Heart right ventricle (tissue), 16 donors: ENCODE results near the gene PVRIG. TPM values are rescaled to one million over a fixed set of nuclear protein-coding genes. Genes with fewer than 3 reads are reported as not detected.
"Not testable (repeated sequence)": the region's sequence is repeated elsewhere in the genome, so short reads cannot be mapped to it uniquely, and the experiment has no call there.

Source experiments
- ATAC-seq, 8 donors: fragments of 200-7000 bp; cut with Tn5 transposase; one replicate each; pipeline ENCODE4 v1.9.1; 2020; ENCODE audit warnings: mild to moderate bottlenecking in 8 of 8, moderate library complexity in 8 of 8, moderate number of reproducible peaks in 1 of 8
- DNase-seq, 2 donors: peaks; one replicate each; pipeline ENCODE4 v3.0.0-alpha.2; 2020
- H3K27ac ChIP-seq, 10 donors: fragments of 200-600 bp; sonication (generic) in 2 of 10; one replicate each; pipeline versions ENCODE4 v1.5.0 to v1.8.0; 2020 to 2022; ENCODE audit warnings: mild to moderate bottlenecking in 3 of 10
- H3K27me3 ChIP-seq, 7 donors: fragments of 200-600 bp; one replicate each; pipeline ENCODE4 v1.8.0; 2021 to 2022; ENCODE audit warnings: mild to moderate bottlenecking in 2 of 7
- H3K36me3 ChIP-seq, 9 donors: fragments of 200-600 bp; sonication (generic) in 1 of 9; one replicate each; pipeline versions ENCODE4 v1.5.0 to v1.8.0; 2020 to 2022; ENCODE audit warnings: mild to moderate bottlenecking in 2 of 9
- H3K4me1 ChIP-seq, 9 donors: fragments of 200-600 bp; sonication (generic) in 1 of 9; one replicate each; pipeline versions ENCODE4 v1.5.0 to v1.8.0; 2020 to 2022; ENCODE audit warnings: mild to moderate bottlenecking in 4 of 9
- H3K4me3 ChIP-seq, 10 donors: fragments of 200-600 bp; sonication (generic) in 2 of 10; one replicate each; pipeline versions ENCODE4 v1.5.0 to v1.8.0; 2020 to 2022; ENCODE audit warnings: mild to moderate bottlenecking in 7 of 10, moderate library complexity in 2 of 10
- H3K9me3 ChIP-seq, 11 donors: fragments of 200-600 bp in 10 of 11; sonication (generic) in 2 of 11; one replicate each; pipeline versions ENCODE4 v1.5.0 to v1.8.0; 2013 to 2022; ENCODE audit warnings: mild to moderate bottlenecking in 2 of 11, control low read depth in 1 of 11, moderate library complexity in 1 of 11
- CTCF ChIP-seq, 9 donors: fragments of 200-600 bp; sonication (generic) in 2 of 9; IDR thresholded peaks; one replicate each; pipeline versions ENCODE4 v1.5.0 to v1.8.0; 2021 to 2022; ENCODE audit warnings: antibody characterized with exemption in 9 of 9, mild to moderate bottlenecking in 5 of 9, moderate library complexity in 1 of 9
- WGBS, 2 donors: extraction: QIAGEN DNeasy Blood & Tissue Kit; methylation state at CpG; one replicate each; pipeline ENCODE4 v1.1.7; 2013; ENCODE audit warnings: inconsistent platforms in 1 of 2; 5-methylcytosine and 5-hydroxymethylcytosine counted together
- intact Hi-C, 10 donors: fragments of 100-400 bp; cut with DNase I; formaldehyde crosslinking; loops; one replicate each; pipeline versions ENCODE4 v1.11.1 to v1.14.2; 2022
- polyA plus RNA-seq, 2 donors: library from polyadenylated mRNA; stranded (reverse); fragments of 200-250 nt; gene quantifications; one replicate each; pipeline ENCODE4 v1.2.3, GENCODE V29; 2013
- total RNA-seq, 10 donors: library from RNA; stranded (reverse); fragmentation: NEBNext Ultra II Directional in 3 of 10; extraction: Animal tissue kit (Norgen Biotek cat#: 25700) in 3 of 10; gene quantifications; one replicate each; pipeline versions ENCODE4 v1.2.1 to v1.2.4, GENCODE V29; 2021 to 2023
- donor health status: Arrhythmogenic right ventricular cardiomyopathy.
- donor health status: ischemic (EF 13 %, LVEDD 7.1; RV severe dilation, severe dysfunction).
- donor health status: healthy with polysubstance abuse.
- donor health status: DM: no; HTN: yes; CAD: no.
- donor health status: DM: no; HTN: no; CAD: no.
- donor health status: ischemic (EF 25% LVEDD 6.9; RV normal size, moderate dysfunction).
- donor health status: ischemic (EF 25% LVEDD 5.7; RV mildly dilated, moderate dysfunction).
- donor health status: healthy.
- donor health status: DM: yes; HTN: yes; CAD: no.
- donor health status: Ischemic cardiomyopathy.
- donor health status: ischemic (EF 35%, LVEDD 5.7; RV mildly dilated, moderate dysfunction).
- donor health status: nonischemic (EF 11% LVEDD 7.7; RV severe dilation, severe dysfunction).
- donor health status: DM: yes; HTN: yes; CAD: no.
- donor health status: PGD.
- donor health status: ischemic (EF 29% LVEDD 5.4; RV normal size, mild dysfunction).
- donor health status: nonischemic (EF 23%, LVEDD 6.1; RV moderate dilation, normal function).

Gene PVRIG
- total and polyA plus RNA-seq, 12 donors = 0.22 to 2.1 (median 0.59) TPM; not detected in 9

- Histone ChIP-seq H3K9me3 (no peaks in the 10 kb centered on the region), H3K36me3 (no peaks in the 10 kb centered on the region), H3K4me3 (no peak overlapping the region), H3K27ac (no peak overlapping the region), H3K4me1 (peaks cover 0 to 20% (median 0%) of the 10 kb centered on the region in 9 donors), H3K27me3 (peaks cover 0 to 6% (median 0%) of the 10 kb centered on the region in 7 donors)
- no peak for TF ChIP-seq CTCF (IDR thresholded peaks at IDR 0.05)
- DNase-seq (no peak), ATAC-seq (no peak)
- intact Hi-C loops = no loop called here
- WGBS, 2 donors = 77 to 81% methylated on average over 2 of the region's 2 CpGs
Measured at GRCh38 chr7:100195222-100195621, 24.5 kb upstream of the PVRIG start.

- H3K9me3 ChIP-seq, DNase-seq, ATAC-seq, H3K27ac ChIP-seq, H3K36me3 ChIP-seq, H3K27me3 ChIP-seq, H3K4me3 ChIP-seq, intact Hi-C loops: not testable (repeated sequence)
- 95 to 97% methylated on average over 6 of the region's 6 CpGs for WGBS, 2 donors
- H3K4me1 ChIP-seq = peaks cover 0 to 13% (median 0%) of the 10 kb centered on the region in 9 donors
Measured at GRCh38 chr7:100195901-100196322, 23.8 kb upstream of the PVRIG start.

GRCh38 chr7:100198266-100198665 lies 21.5 kb upstream of the PVRIG start:
- WGBS, 2 donors = 90 to 93% methylated on average over 10 of the region's 10 CpGs
- intact Hi-C loops = no loop called here
- ATAC-seq = no peak
- no peaks in the 10 kb centered on the region for H3K36me3 ChIP-seq
- H3K27me3 ChIP-seq = peaks cover 0 to 6% (median 0%) of the 10 kb centered on the region in 7 donors
- no peak for DNase-seq
- TF ChIP-seq CTCF (IDR thresholded peaks at IDR 0.05) = no peak
- no peaks in the 10 kb centered on the region for H3K9me3 ChIP-seq
- no peak overlapping the region for H3K27ac ChIP-seq
- no peak overlapping the region for H3K4me3 ChIP-seq
- H3K4me1 ChIP-seq = no peaks in the 10 kb centered on the region

- no peak for ATAC-seq
- Histone ChIP-seq H3K4me3 (no peak overlapping the region), H3K36me3 (no peaks in the 10 kb centered on the region), H3K4me1 (no peaks in the 10 kb centered on the region), H3K27me3 (peaks cover 0 to 6% (median 3%) of the 10 kb centered on the region in 7 donors), H3K9me3 (no peaks in the 10 kb centered on the region), H3K27ac (no peak overlapping the region)
- 84 to 87% methylated on average over 11 of the region's 11 CpGs for WGBS, 2 donors
- intact Hi-C loops = no loop called here
- no peak for DNase-seq
- no peak for TF ChIP-seq CTCF (IDR thresholded peaks at IDR 0.05)
Measured at GRCh38 chr7:100200693-100201092, 19.1 kb upstream of the PVRIG start.

- Histone ChIP-seq H3K27ac (no peak overlapping the region), H3K27me3 (peaks cover 0 to 23% (median 6%) of the 10 kb centered on the region in 7 donors), H3K4me1 (no peaks in the 10 kb centered on the region), H3K4me3 (no peak overlapping the region), H3K9me3 (no peaks in the 10 kb centered on the region), H3K36me3 (no peaks in the 10 kb centered on the region)
- no peak for TF ChIP-seq CTCF (IDR thresholded peaks at IDR 0.05)
- DNase-seq = no peak
- 75 to 82% methylated on average over 9 of the region's 9 CpGs for WGBS, 2 donors
- ATAC-seq = no peak
- intact Hi-C loops = no loop called here
Measured at GRCh38 chr7:100204454-100204853, 15.3 kb upstream of the PVRIG start.
